ENCODE measurements around the gene RANBP10. TPM values are rescaled to one million over a fixed set of nuclear protein-coding genes. Genes with fewer than 3 reads are reported as not detected.

RANBP10 gene
- total RNA-seq, 2 donors from 2014 or later = 7.8 to 8.9 TPM

DNA sequence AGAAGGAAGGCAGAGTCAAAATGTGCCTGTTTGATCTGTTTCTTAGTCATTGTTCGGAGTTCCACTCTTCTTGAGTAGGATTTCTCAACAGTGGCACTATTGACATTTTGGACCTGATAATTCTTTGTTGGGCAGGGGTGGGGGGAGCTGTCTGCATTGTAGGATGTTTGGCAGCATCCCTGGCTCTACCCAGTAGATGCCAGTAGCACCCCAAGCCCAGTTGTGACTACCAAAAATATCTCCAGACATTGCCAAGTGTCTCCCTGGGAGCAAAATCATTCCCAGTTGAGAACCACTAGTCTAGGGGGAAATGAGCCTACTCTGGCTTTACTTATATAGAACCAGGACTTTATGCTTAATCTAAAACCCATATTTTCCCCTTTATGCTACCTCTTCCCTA is 86.1 kb downstream of the RANBP10 start:
- TF ChIP-seq, protein P1, sequence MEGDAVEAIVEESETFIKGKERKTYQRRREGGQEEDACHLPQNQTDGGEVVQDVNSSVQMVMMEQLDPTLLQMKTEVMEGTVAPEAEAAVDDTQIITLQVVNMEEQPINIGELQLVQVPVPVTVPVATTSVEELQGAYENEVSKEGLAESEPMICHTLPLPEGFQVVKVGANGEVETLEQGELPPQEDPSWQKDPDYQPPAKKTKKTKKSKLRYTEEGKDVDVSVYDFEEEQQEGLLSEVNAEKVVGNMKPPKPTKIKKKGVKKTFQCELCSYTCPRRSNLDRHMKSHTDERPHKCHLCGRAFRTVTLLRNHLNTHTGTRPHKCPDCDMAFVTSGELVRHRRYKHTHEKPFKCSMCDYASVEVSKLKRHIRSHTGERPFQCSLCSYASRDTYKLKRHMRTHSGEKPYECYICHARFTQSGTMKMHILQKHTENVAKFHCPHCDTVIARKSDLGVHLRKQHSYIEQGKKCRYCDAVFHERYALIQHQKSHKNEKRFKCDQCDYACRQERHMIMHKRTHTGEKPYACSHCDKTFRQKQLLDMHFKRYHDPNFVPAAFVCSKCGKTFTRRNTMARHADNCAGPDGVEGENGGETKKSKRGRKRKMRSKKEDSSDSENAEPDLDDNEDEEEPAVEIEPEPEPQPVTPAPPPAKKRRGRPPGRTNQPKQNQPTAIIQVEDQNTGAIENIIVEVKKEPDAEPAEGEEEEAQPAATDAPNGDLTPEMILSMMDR (IDR thresholded peaks at IDR 0.05) = no peak
- Histone ChIP-seq H3K4me1 (peaks cover 0 to 27% of the 10 kb centered on the region in 2 donors), H3K36me3 (peaks cover 5% of the 10 kb centered on the region), H3K9me3 (no peaks in the 10 kb centered on the region), H3K27me3 (no peaks in the 10 kb centered on the region), H3K4me3 (peak overlapping the region in 1 of 2 donors; percentile 85), H3K27ac (peak overlapping the region; percentile 84 to 94)
- no peak for DNase-seq (ENCODE audit: low spot score)

DNA sequence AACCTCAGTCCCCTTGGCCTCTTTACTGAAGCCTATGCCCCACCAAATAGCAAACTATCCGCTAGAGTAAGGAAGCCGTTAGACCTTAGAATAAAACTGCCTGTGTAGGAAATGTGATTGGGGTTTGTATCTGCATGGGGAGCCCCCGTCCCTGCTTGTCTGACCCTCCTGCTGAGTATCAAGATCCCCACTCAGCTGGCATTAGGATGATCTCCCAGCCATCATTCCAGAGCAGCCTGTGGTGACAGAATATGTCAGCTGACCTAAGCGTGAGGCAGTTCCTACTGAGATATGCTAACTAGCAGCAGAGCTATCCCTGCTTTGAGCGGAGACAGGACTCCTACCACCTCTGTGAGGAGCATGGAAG is 86.6 kb downstream of the RANBP10 start:
- Histone ChIP-seq H3K4me3 (peak overlapping the region; percentile 85 to 90), H3K27me3 (no peaks in the 10 kb centered on the region), H3K36me3 (peaks cover 5% of the 10 kb centered on the region), H3K4me1 (peaks cover 0 to 27% of the 10 kb centered on the region in 2 donors), H3K9me3 (no peaks in the 10 kb centered on the region), H3K27ac (peak overlapping the region; percentile 84 to 94)
- TF ChIP-seq, protein P1 (IDR thresholded peaks at IDR 0.05) = no peak
- DNase-seq (ENCODE audit: low spot score) = peak; percentile 64

DNA sequence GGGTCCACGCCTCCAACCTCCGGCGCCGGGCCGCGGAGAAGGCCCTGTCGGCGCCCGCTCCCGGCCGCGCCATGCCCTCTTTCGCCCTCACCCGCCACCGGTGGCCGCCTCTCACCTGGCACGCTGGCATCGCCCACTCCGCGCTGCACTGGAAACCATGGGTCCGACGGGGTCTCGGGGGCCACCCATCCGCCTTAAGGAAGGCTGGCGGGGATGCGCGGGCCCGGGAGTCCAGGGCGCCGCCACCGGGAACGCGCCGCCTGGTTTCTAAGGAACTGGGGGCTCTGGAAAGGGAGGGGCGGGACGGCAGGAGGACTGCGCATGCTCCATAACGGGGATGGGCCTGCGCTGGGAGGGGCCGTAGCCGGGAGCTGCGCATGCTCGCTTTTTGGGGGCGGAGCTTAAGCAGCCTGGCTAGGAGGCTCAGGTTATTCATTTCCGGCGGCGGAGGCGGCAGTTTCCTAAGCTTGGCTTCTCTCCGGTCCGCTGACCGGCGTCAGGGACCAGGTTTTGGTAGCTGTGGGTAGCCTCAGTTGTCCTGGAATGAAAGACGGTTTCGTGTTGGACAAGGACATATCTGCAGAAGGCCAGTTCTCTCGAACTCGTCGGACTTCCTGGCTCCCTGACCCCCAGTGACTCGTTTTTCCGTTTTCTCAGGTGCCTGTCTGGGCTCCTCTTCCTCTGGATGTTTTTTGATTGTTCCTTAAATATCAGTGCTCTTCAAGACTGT is 87.1 kb downstream of the RANBP10 start, which contains the start of gene GFOD2:
TSS of gene GFOD2 (minus strand) at position 269 of the 730 bp plus-strand sequence. CDS start 33,601 bp downstream, outside the sequence.
- TF ChIP-seq, protein P1 (IDR thresholded peaks at IDR 0.05) = no peak
- H3K27me3 ChIP-seq = no peaks in the 10 kb centered on the region
- DNase-seq (ENCODE audit: low spot score) = peak; percentile 94
- H3K9me3 ChIP-seq = no peaks in the 10 kb centered on the region
- H3K4me3 ChIP-seq = peak within 1 kb of the TSS; percentile 85 to 90
- peaks cover 0 to 27% of the 10 kb centered on the region in 2 donors for H3K4me1 ChIP-seq
- peaks cover under 1% of the 10 kb centered on the region for H3K36me3 ChIP-seq
- peak within 1 kb of the TSS; percentile 84 to 94 for H3K27ac ChIP-seq

DNA sequence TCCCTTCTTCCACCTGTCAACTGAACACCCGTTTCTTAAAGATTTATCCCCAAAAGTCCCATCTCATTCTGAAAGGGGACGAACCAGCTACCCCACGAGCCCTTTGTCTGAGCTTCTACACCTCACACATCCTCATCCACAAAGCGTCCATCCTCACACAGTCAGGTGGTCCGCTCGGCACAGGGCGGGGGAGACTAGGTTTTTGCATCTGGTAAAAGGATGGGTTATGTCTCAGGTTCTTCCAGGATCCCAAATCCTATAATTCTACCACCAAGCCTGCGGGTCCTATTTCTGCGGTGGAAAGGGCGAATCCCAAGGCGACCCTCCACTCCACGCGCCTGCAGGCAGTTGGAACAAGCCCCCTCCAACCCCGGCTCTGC is 87.7 kb downstream of the RANBP10 start:
- H3K4me1 ChIP-seq = peaks cover 0 to 27% of the 10 kb centered on the region in 2 donors
- DNase-seq (ENCODE audit: low spot score) = no peak
- no peaks in the 10 kb centered on the region for H3K36me3 ChIP-seq
- H3K9me3 ChIP-seq = no peaks in the 10 kb centered on the region
- no peaks in the 10 kb centered on the region for H3K27me3 ChIP-seq
- peak overlapping the region; percentile 84 to 94 for H3K27ac ChIP-seq
- peak overlapping the region; percentile 85 to 90 for H3K4me3 ChIP-seq
- TF ChIP-seq, protein P1 (IDR thresholded peaks at IDR 0.05) = no peak

DNA sequence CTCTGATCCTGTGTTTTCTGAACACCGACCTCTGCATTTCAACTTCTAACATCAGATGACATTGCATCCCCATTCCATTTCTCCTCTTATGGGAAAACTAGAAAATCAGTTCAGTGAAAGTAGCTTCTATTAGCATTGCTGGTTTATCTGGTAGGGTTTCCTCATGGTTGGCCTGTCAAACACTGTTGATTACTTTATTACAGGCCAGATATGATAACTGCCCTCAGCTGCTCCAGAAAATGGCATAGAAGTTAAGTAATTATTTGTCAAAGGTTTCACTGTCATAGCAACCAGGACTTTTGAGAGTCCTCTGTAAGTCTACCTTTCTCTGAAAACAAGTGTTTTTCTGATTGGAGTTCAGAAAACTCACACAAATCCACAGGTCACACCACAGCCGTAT is 90.3 kb downstream of the RANBP10 start:
- TF ChIP-seq, protein P1 (IDR thresholded peaks at IDR 0.05) = no peak
- Histone ChIP-seq H3K4me1 (peaks cover 0 to 27% of the 10 kb centered on the region in 2 donors), H3K27me3 (no peaks in the 10 kb centered on the region)

More for the DNA sequence above, 90.3 kb downstream of the RANBP10 start:
- H3K27ac ChIP-seq = no peak overlapping the region
- H3K4me3 ChIP-seq = no peak overlapping the region
- DNase-seq (ENCODE audit: low spot score) = no peak
- H3K36me3 ChIP-seq = no peaks in the 10 kb centered on the region
- H3K9me3 ChIP-seq = no peaks in the 10 kb centered on the region

Measured in right atrium auricular region (tissue), 2 donors.